GM20000 (cell line): ENCODE data around the gene HIVEP3.

Experiments
- DNase-seq: peaks from one replicate; pipeline ENCODE4 v3.0.0; 2012; ENCODE audit warnings: low spot score
- CTCF ChIP-seq: IDR thresholded peaks from 2 replicates; pipeline ENCODE4 v1.5.1; 2012; ENCODE audit warnings: mild to moderate bottlenecking, control low read depth; ENCODE audit errors: extremely low read depth, missing control alignments

HIVEP3 gene

DNA sequence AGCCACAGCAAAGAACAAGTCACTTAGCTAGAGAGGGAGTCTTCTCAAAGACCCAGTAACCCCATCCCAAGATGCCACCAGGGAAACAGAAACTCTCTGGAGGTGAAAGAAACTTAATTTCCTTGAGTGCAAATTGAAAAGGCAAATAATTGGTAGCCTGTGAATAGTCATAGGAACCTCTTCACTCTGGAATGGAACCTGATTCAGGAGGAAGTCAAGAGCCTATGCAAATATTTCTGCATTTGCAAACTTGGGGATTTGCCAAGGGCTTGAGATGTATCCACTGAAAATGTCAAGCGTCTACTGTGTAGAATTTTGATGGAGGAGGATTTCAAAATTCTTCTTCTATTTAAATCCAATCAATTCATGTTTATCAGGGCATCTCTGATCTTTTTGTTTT is 5.7 kb downstream of the HIVEP3 start:
- no peak for DNase-seq
- no peak for TF ChIP-seq CTCF

DNA sequence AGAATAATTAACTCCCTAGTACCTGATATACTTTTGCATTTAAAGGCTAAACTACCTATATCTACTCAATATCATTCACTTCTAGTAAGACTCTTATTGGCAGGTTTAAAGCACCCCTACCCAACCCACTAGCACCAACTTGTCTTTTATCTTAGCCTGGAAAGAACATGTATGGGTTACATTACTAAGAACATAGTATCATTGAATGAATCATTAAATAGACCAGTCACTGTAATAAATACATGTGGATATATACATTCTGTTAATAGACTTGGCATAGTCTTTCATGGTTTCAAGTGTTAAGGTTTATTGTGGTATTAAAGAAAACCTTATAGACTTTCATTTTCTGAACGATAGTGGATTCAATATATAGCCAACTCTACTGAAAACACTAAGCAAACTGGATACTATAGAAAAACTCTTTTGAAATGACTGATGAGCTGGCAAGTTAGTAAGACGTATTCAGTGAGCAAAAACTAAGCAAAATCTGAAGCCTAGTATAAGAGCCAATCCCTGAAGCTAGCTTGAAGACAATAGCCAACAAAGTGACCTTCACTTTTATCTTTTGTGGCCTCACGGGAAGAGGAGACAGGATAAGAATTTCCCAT is 10.3 kb downstream of the HIVEP3 start:
- DNase-seq, result no peak
- no peak for TF ChIP-seq CTCF

DNA sequence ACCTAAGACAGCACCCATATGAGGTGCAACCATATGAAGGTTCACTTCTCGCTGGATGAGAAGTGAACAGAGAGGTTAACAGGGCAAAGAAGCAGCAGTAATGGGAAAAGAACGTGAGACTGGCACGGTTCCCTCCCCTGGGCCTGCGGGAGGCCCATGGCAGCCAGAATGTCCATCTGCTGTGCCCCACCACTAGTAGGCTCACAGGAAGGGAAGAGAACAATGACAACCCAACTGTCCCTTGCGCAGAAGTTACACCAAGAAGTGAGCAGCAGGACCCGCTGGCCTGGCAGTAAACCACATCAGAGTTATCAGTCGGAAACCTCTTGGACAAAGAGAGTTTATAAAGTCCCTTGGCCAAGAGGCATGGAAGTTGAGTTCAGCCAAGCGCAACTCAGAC is 11.3 kb downstream of the HIVEP3 start:
- TF ChIP-seq CTCF, result no peak
- DNase-seq, result no peak

DNA sequence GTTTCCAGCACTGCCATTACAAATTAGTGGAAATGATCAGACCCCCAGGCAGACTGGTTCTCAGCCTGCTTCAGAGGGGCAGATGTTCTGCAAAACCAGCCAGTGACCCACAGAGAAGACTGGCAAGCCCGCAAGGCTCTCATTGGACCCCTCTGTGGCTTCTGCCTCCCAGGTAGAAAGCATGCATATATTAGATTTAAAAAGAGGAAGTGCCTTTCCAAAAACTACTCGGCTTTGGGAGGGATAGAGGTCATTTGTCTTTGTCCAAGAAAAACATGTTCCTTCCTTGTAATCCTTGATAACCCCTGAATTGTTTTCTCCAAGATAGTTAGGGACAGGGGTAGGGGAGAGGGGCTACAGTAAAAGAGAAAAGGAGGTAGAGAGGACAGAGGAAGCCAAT is 11.8 kb downstream of the HIVEP3 start:
- TF ChIP-seq CTCF, result no peak
- DNase-seq, result no peak

- DNase-seq, result no peak
These were observed 13.5 kb downstream of the HIVEP3 start for GRCh38 chr1:41905093-41905675.

DNA sequence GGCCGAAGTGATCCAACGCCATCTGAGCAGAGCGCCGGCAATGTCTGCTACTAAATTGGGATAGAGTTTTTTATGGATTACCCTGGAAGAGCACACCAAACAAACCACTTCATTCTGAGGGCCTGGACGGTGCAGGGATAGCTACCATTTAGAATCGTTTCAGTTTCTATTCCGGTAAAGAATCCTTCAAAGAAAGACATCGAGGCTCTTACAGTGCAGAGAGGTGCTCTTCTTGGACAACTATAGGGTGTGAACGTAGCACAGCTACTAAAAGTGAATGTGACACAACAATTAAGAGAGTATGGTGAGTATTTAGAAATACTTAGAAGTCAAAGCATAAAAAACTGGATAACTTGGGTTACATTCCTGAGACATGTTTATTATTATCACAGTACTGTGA is 16.1 kb downstream of the HIVEP3 start:
- TF ChIP-seq CTCF, result no peak
- DNase-seq, result no peak

More at GRCh38 chr1:41905093-41905675, 13.5 kb downstream of the HIVEP3 start:
- TF ChIP-seq CTCF, result no peak

DNA sequence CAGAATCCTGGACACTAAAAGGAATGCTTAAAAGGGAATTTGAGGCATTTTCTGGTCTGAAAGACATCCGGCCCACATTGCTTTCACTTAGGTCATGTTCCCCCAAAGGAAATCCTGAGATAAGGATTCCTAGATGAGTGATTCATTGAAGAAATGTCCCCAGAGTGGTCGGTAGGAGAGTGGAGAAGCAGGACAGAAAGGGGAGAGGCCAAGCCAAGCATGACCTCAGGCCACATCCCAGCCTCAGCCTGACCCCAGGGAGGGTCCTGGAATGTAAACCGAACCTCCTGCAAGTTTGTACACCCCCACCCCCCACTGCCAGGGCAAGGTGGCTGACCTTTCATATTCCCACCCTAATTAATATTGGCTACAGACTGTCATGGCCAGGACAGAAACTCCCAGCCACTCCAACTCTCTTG is 16.6 kb downstream of the HIVEP3 start:
- TF ChIP-seq CTCF, result no peak
- no peak for DNase-seq
